ENCODE results near the gene RPL41. TPM values are rescaled to one million over a fixed set of nuclear protein-coding genes. Genes with fewer than 3 reads are reported as not detected.
"Not testable (repeated sequence)": the region's sequence is repeated elsewhere in the genome, so short reads cannot be mapped to it uniquely, and the experiment has no call there.

Gene RPL41
- total RNA-seq: 2,099 TPM
- long read RNA-seq, transcript RPL41-204 (3 exons, 699 nt): minor isoform, 18 of 656 reads
- long read RNA-seq, transcript RPL41-202 (4 exons, 469 nt): major isoform, 616 of 656 reads
- long read RNA-seq, partial matches to known transcripts: 11 of 656 reads
- long read RNA-seq, other reads (novel, unspliced or antisense): 9 of 656 reads

GRCh38 chr12:56116267-56117081, at the start of gene RPL41:
TSS of gene RPL41 (plus strand) at chr12:56116633.
- intact Hi-C loops (cut with DNase I): loop anchor here (1.0 to 5.0 kb wide), 4 partner anchors 37 to 374 kb away; partner anchors contain the start of genes GDF11, MYL6 and RPS26
- ATAC-seq: peak; percentile 81

GRCh38 chr12:56071648-56072047, 44.8 kb upstream of the RPL41 start:
- intact Hi-C loops (cut with DNase I): no loop called here
- ATAC-seq: no peak

More at GRCh38 chr12:56116267-56117081, at the start of gene RPL41:
- DNase-seq (ENCODE audit: missing footprints): peak; percentile 95

GRCh38 chr12:56074396-56074795, 42.0 kb upstream of the RPL41 start:
- intact Hi-C loops (cut with DNase I): no loop called here
- DNase-seq (ENCODE audit: missing footprints) (no peak), ATAC-seq (no peak)

More at GRCh38 chr12:56071648-56072047, 44.8 kb upstream of the RPL41 start:
- DNase-seq (ENCODE audit: missing footprints): no peak

- DNase-seq (ENCODE audit: missing footprints); intact Hi-C loops (cut with DNase I); ATAC-seq: not testable (repeated sequence)
These were observed 38.5 kb upstream of the RPL41 start for GRCh38 chr12:56077966-56078365.

GRCh38 chr12:56078427-56078826, 38.0 kb upstream of the RPL41 start:
- no peak for ATAC-seq
- intact Hi-C loops (cut with DNase I): no loop called here
- no peak for DNase-seq (ENCODE audit: missing footprints)

GRCh38 chr12:56078931-56079722, 37.3 kb upstream of the RPL41 start:
- intact Hi-C loops (cut with DNase I): loop anchor here (1.0 kb wide), 2 partner anchors 25 to 37 kb away; partner anchors contain the start of genes PA2G4 and RPL41
- DNase-seq (ENCODE audit: missing footprints) (peak; percentile 89), ATAC-seq (peak; percentile 87)

- DNase-seq (ENCODE audit: missing footprints) (peak; percentile 85), ATAC-seq (peak; percentile 87)
- intact Hi-C loops (cut with DNase I): loop anchor here (1.0 kb wide), 2 partner anchors 24 to 36 kb away; partner anchors contain the start of genes PA2G4 and RPL41
These were observed 36.5 kb upstream of the RPL41 start, which contains the start of gene ERBB3 for GRCh38 chr12:56079723-56080555. TSS of gene ERBB3 (plus strand) at chr12:56080165. CDS start at chr12:56080301, 136 bp downstream.

- DNase-seq (ENCODE audit: missing footprints): no peak
- intact Hi-C loops (cut with DNase I): no loop called here
These were observed 35.8 kb upstream of the RPL41 start for GRCh38 chr12:56080556-56081138.

GRCh38 chr12:56081393-56082347, 34.8 kb upstream of the RPL41 start:
- intact Hi-C loops (cut with DNase I): no loop called here
- no peak for DNase-seq (ENCODE audit: missing footprints)
- no peak for ATAC-seq

More at GRCh38 chr12:56080556-56081138, 35.8 kb upstream of the RPL41 start:
- ATAC-seq: no peak

GRCh38 chr12:56082382-56082781, 34.1 kb upstream of the RPL41 start:
- intact Hi-C loops (cut with DNase I): no loop called here
- no peak for DNase-seq (ENCODE audit: missing footprints)
- ATAC-seq: no peak

- intact Hi-C loops (cut with DNase I): no loop called here
- no peak for DNase-seq (ENCODE audit: missing footprints)
These were observed 33.5 kb upstream of the RPL41 start for GRCh38 chr12:56082967-56083366.

GRCh38 chr12:56084958-56085543, 31.4 kb upstream of the RPL41 start:
- ATAC-seq (no peak), DNase-seq (ENCODE audit: missing footprints) (no peak)
- intact Hi-C loops (cut with DNase I): no loop called here

More at GRCh38 chr12:56082967-56083366, 33.5 kb upstream of the RPL41 start:
- ATAC-seq: no peak

GRCh38 chr12:56086096-56086495, 30.3 kb upstream of the RPL41 start:
- intact Hi-C loops (cut with DNase I): no loop called here
- DNase-seq (ENCODE audit: missing footprints): no peak
- no peak for ATAC-seq

- DNase-seq (ENCODE audit: missing footprints) (no peak), ATAC-seq (no peak)
- intact Hi-C loops (cut with DNase I): no loop called here
These were observed 29.8 kb upstream of the RPL41 start for GRCh38 chr12:56086608-56087007.

- ATAC-seq (peak; percentile 94), DNase-seq (ENCODE audit: missing footprints) (peak; percentile 89)
- intact Hi-C loops (cut with DNase I): no loop called here
These were observed 29.2 kb upstream of the RPL41 start for GRCh38 chr12:56087220-56087619.

- no peak for DNase-seq (ENCODE audit: missing footprints)
- intact Hi-C loops (cut with DNase I): no loop called here
- no peak for ATAC-seq
These were observed 18.7 kb upstream of the RPL41 start for GRCh38 chr12:56097738-56098137.

All from Right ventricle myocardium inferior (tissue), 1 donor.